Effector memory CD4-positive, alpha-beta T cell (primary cell): ENCODE measurements around the gene R3HDM1.

Source experiments
- DNase-seq, 3 donors: peaks; one replicate each; pipeline ENCODE4 v3.0.0-alpha.2; 2020
- H3K27ac ChIP-seq: 2 replicates; pipeline ENCODE4 v1.7.0; 2013; ENCODE audit warnings: mild to moderate bottlenecking, low read length, moderate library complexity; ENCODE audit not compliant: insufficient read depth, poor library complexity, severe bottlenecking
- H3K27me3 ChIP-seq: replicated peaks from 2 replicates; pipeline ENCODE4 v1.7.0; 2013; ENCODE audit warnings: mild to moderate bottlenecking, low read length; ENCODE audit not compliant: insufficient read depth, control insufficient read depth, poor library complexity, severe bottlenecking
- H3K36me3 ChIP-seq: 2 replicates; pipeline ENCODE4 v1.7.0; 2013; ENCODE audit warnings: mild to moderate bottlenecking, low read length, moderate library complexity; ENCODE audit not compliant: control insufficient read depth, insufficient read depth
- H3K4me1 ChIP-seq: 2 replicates; pipeline ENCODE4 v1.7.0; 2013; ENCODE audit warnings: low read length, mild to moderate bottlenecking; ENCODE audit not compliant: control insufficient read depth, insufficient read depth, poor library complexity, severe bottlenecking
- H3K4me3 ChIP-seq: 2 replicates; pipeline ENCODE4 v1.7.0; 2013; ENCODE audit warnings: low read length, low read depth, mild to moderate bottlenecking; ENCODE audit not compliant: insufficient read depth, poor library complexity, severe bottlenecking
- H3K9me3 ChIP-seq: 2 replicates; pipeline ENCODE4 v1.7.0; 2013; ENCODE audit warnings: mild to moderate bottlenecking, low read length, moderate library complexity; ENCODE audit not compliant: control insufficient read depth

Gene R3HDM1

DNA sequence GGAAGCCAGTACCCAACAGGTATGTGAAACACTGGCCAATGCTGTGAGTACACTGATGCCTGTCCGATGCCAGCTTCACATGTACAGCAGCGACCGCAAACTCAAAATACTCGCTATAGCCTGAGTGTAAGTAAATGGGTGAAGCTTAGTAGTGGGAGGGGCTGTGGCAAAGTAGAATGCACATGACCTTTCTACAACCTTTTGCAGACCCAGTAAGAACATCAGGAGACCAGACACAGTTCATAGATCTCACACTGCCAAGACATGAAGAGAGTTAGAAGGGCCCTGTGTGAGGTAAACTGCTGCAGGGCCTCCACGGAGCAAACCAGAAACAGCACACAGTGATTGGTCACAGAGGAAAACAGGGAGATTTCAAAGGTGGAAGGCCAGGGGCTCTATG is 201.3 kb downstream of the R3HDM1 start:
- Histone ChIP-seq H3K27ac (no peak overlapping the region), H3K4me1 (no peaks in the 10 kb centered on the region), H3K4me3 (no peak overlapping the region), H3K9me3 (no peaks in the 10 kb centered on the region), H3K27me3 (no peaks in the 10 kb centered on the region), H3K36me3 (no peaks in the 10 kb centered on the region)
- DNase-seq: no peak

DNA sequence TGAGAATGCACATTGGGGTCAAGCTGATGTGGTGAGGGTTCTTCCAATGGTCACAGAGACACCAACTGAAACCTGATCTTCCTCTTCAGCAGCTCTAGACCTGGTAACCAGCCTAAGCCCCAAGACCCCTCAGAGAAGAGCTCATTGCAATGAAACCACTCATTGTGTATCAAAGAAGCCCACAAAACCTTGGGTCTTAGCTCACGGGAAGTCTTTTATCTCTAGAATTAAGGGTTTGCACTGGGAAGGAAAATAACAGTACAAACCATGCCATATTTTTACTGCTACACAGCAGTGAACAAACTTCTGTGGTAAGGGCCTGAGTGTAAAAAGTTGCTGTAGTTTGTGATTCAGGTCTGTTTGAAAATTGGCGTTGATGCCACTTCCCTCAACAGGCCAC is 201.8 kb downstream of the R3HDM1 start:
- no peak for DNase-seq
- no peaks in the 10 kb centered on the region for H3K9me3 ChIP-seq
- H3K27ac ChIP-seq: no peak overlapping the region
- no peak overlapping the region for H3K4me3 ChIP-seq
- no peaks in the 10 kb centered on the region for H3K27me3 ChIP-seq
- no peaks in the 10 kb centered on the region for H3K4me1 ChIP-seq
- no peaks in the 10 kb centered on the region for H3K36me3 ChIP-seq

DNA sequence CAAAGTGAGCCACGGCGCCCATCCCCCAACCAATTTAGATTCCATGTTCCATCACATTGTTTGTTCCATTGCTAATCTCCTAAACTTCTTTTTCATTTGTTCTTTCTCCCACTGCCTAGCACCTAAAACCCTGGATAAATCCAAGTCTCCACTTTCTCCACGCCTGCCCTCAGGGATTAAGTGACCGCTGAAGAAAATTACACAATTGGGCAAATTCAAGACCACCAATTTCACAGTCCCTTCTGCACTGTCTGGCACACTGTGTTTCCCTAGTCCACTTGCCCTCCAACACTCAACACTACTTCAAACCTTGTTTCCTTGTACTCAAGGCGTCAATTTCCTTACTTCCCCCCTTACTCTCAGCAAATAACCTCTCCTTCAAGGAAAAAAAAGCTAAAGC is 205.3 kb downstream of the R3HDM1 start:
- H3K9me3 ChIP-seq: no peaks in the 10 kb centered on the region
- no peak for DNase-seq

DNA sequence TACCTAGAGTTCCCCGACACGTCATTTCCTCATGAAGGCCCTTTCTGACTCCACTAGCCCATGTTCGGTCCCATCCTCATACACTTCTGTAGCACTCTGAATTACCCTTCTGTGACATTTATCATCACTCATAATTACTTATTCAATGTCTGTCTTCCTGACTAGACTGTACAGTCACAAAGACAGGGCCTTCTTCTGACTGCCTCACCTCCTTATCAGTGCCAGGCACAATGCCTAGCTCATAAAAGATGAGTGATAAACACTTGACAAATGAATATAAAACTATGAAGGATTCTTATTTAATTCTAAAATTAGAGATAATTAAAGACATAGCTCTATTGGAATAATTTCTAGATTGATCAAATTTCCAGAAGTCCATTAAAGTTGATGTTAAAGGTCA is 208.9 kb downstream of the R3HDM1 start:
- DNase-seq: no peak
- H3K4me1 ChIP-seq: peaks cover 10% of the 10 kb centered on the region
- no peaks in the 10 kb centered on the region for H3K27me3 ChIP-seq
- no peaks in the 10 kb centered on the region for H3K36me3 ChIP-seq
- H3K4me3 ChIP-seq: no peak overlapping the region
- no peak overlapping the region for H3K27ac ChIP-seq
- H3K9me3 ChIP-seq: no peaks in the 10 kb centered on the region

More for the DNA sequence above, 205.3 kb downstream of the R3HDM1 start:
- H3K4me1 ChIP-seq: no peaks in the 10 kb centered on the region
- H3K27ac ChIP-seq: no peak overlapping the region
- H3K36me3 ChIP-seq: no peaks in the 10 kb centered on the region
- H3K4me3 ChIP-seq: no peak overlapping the region
- H3K27me3 ChIP-seq: no peaks in the 10 kb centered on the region

DNA sequence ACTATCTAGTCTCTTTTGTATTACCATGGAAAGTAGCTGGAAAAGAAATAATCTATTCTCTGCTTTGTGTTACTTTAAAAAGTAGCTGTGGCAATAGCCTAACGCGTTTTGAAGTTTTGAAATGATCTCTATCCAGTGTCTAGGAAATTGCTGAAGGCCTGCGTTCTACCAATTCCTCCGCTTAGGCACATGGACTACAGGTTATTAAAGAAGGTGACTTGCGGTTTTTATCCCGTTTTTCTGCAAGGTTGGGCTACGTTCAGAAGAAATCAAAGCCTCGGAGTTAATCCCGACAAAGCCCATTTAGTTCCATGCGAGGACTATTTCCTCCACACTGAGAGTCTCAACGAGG is 209.7 kb downstream of the R3HDM1 start:
- no peak for DNase-seq
- peaks cover 10% of the 10 kb centered on the region for H3K4me1 ChIP-seq
- peak overlapping the region; percentile 96 for H3K27ac ChIP-seq
- H3K9me3 ChIP-seq: no peaks in the 10 kb centered on the region
- no peaks in the 10 kb centered on the region for H3K27me3 ChIP-seq
- H3K36me3 ChIP-seq: peaks cover 3% of the 10 kb centered on the region
- H3K4me3 ChIP-seq: peak overlapping the region; percentile 96

DNA sequence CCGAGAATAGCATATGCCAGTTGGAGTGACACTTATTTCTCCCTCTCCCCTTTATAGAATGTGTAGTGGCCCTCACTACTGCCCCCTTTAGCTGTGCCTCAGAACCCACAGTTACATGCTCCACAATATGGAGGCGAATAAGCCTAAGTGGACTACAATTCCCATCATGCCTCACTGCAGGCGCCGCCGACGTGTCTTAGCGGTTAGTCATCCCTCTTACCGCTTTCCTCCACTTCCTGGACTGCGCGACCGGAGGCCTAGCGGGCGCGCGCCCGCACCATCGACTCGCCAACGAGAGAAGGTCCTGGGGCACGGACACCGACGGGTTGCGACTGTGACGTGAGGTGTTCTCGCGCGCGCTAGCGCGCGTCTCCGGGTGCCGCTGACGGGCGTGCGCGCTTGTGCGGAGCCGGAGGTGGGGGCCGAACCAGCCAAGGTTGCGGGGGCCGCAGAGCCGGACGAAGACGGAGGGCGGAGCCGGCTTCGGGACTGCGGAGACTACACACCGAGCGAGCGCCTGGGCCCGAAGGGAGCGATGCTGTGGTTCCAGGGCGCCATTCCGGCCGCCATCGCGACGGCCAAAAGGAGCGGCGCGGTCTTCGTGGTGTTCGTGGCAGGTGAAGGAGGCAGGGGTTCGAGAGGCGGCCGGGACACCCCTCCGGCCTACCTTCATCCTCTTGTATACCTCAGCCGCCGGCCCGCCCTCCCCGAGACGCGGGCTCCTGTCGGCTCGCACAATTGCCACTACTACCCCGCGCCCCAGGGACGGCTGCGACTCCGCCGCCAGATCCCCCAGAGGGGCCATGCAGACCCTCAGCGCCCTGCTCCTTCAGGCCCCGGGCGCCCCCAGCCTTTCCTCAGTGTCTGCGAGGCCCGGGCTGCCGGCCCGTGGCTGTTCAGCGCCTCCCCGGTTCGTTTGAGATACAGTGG is 210.4 kb downstream of the R3HDM1 start, which contains the start of gene UBXN4:
UBXN4 (plus strand) TSS at position 461 of the 930 bp plus-strand sequence; CDS start at position 536, 75 bp downstream.
- Histone ChIP-seq H3K4me1 (peaks cover 10% of the 10 kb centered on the region), H3K4me3 (peak within 1 kb of the TSS; percentile 96), H3K9me3 (no peaks in the 10 kb centered on the region), H3K27ac (peak within 1 kb of the TSS; percentile 96), H3K27me3 (no peaks in the 10 kb centered on the region), H3K36me3 (peaks cover 3% of the 10 kb centered on the region)
- DNase-seq: peak; percentile 90 to 92 (median 92)

DNA sequence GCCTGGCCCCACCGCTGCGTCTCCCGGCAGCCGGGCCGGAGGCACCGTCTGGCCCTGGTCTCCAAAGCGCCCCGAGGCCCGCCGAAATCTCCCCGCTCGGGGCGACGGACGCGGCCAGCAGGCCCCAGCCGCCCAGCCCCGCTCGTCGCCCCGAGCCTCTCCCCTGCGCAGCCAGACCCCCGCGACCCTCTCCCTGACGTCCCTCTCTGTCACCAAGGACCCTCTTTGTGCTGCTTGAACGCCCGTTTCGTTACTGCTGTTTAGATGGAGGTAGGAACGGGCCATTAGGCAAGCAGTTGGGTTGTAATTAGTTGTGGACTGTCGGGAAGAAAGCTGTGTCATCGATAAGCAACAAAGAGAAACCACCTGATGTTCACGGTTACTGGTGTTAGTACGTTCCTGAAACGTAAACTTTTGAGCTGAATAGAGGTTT is 211.1 kb downstream of the R3HDM1 start:
- H3K36me3 ChIP-seq: peaks cover 4% of the 10 kb centered on the region
- H3K4me3 ChIP-seq: peak overlapping the region; percentile 96
- peak in 2 of 3 donors; percentile 20 to 21 for DNase-seq
- peaks cover 10% of the 10 kb centered on the region for H3K4me1 ChIP-seq
- H3K27me3 ChIP-seq: no peaks in the 10 kb centered on the region
- H3K27ac ChIP-seq: peak overlapping the region; percentile 96
- no peaks in the 10 kb centered on the region for H3K9me3 ChIP-seq

DNA sequence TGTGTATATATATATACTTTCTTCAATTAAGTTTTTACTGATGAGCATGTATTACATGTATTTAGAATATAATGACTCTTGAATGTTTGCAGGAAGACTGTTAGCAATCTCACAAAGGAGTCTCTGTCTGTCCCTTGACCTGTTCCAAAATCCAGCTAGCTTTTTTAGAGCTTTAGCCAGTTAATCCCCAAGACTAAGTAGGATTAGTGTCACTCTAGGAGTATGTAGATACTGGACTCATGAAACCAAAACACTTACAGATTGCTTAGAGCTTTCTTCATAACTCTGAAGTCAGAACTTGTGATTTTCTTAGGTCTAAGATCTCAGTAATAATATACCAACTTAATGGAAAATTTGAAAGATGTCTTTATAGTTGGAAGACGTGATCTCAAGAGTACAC is 212.6 kb downstream of the R3HDM1 start:
- no peak overlapping the region for H3K4me3 ChIP-seq
- peaks cover 10% of the 10 kb centered on the region for H3K4me1 ChIP-seq
- DNase-seq: no peak
- no peaks in the 10 kb centered on the region for H3K27me3 ChIP-seq
- H3K27ac ChIP-seq: peak overlapping the region; percentile 12
- peaks cover 13% of the 10 kb centered on the region for H3K36me3 ChIP-seq
- H3K9me3 ChIP-seq: no peaks in the 10 kb centered on the region

DNA sequence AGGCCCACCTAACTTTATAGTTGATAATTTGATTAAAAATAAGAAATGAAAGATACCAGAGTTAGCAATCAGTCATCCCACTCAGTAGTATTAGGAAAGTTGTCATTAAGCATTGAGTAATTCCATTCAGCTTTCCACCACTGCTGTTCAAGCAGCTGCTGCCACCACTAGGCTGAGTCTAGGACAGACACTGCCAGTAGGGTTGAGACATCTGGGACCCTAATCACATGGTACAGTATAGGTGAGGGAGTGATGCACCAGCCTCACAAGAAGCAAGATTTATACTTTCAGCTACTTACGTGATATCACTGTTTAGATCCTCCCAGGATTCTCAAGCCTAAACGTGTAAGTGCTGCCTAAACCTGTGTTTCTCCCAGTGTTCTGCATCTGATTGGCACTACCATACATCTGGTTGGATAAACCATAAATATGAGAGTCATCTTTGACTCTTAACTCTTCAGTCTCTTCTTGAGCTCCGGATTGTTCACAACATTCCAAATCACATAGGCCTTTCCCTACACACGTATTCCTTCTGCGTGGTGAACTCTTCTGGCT is 213.6 kb downstream of the R3HDM1 start:
- peaks cover 10% of the 10 kb centered on the region for H3K4me1 ChIP-seq
- H3K4me3 ChIP-seq: no peak overlapping the region

DNA sequence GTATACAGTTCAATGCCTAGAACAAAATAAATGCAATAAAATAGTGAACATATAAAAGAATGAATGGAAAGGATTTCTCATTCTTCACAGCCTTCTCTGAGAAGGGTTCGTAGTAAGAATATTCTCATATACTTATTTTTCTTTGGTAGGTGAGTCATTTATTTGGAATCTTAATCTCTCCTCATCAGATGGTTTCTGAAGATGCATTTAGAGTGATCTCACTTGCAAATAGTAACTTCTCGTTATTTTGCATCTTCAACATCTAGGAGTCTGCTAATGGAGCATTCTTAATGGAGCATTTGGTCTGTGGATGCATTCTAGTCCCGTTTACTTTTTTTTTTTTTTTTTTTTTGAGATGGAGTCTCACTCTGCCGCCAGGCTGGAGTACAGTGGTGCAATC is 214.3 kb downstream of the R3HDM1 start:
- no peak overlapping the region for H3K27ac ChIP-seq
- peaks cover 10% of the 10 kb centered on the region for H3K4me1 ChIP-seq
- no peaks in the 10 kb centered on the region for H3K27me3 ChIP-seq
- H3K9me3 ChIP-seq: no peaks in the 10 kb centered on the region
- peaks cover 26% of the 10 kb centered on the region for H3K36me3 ChIP-seq
- no peak overlapping the region for H3K4me3 ChIP-seq
- no peak for DNase-seq

More for the DNA sequence above, 213.6 kb downstream of the R3HDM1 start:
- peaks cover 23% of the 10 kb centered on the region for H3K36me3 ChIP-seq
- H3K9me3 ChIP-seq: no peaks in the 10 kb centered on the region
- H3K27me3 ChIP-seq: no peaks in the 10 kb centered on the region
- no peak overlapping the region for H3K27ac ChIP-seq
- DNase-seq: no peak
